ENCODE measurements around the gene MRPL16.

GRCh38 chr11:59845399-59845798, 34.8 kb upstream of the MRPL16 start, which contains the start of gene CBLIF:
- TF ChIP-seq, protein P1, sequence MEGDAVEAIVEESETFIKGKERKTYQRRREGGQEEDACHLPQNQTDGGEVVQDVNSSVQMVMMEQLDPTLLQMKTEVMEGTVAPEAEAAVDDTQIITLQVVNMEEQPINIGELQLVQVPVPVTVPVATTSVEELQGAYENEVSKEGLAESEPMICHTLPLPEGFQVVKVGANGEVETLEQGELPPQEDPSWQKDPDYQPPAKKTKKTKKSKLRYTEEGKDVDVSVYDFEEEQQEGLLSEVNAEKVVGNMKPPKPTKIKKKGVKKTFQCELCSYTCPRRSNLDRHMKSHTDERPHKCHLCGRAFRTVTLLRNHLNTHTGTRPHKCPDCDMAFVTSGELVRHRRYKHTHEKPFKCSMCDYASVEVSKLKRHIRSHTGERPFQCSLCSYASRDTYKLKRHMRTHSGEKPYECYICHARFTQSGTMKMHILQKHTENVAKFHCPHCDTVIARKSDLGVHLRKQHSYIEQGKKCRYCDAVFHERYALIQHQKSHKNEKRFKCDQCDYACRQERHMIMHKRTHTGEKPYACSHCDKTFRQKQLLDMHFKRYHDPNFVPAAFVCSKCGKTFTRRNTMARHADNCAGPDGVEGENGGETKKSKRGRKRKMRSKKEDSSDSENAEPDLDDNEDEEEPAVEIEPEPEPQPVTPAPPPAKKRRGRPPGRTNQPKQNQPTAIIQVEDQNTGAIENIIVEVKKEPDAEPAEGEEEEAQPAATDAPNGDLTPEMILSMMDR (conservative IDR thresholded peaks at IDR 0.05; ENCODE audit: low read length), result no peak
- TF ChIP-seq EZH2phosphoT487 (IDR thresholded peaks at IDR 0.05; ENCODE audit: borderline replicate concordance, low read depth, low read length), result no peak
